Loucy (cell line): ENCODE results near the gene ZRANB1.
A peak's percentile ranks its signal among the peaks of the same experiment; 100 is the strongest.

Source experiments
- H2AFZ ChIP-seq: fragments of 200-600 bp; sonication (generic); 2 replicates; pipeline ENCODE4 v1.6.0; 2016; ENCODE audit warnings: antibody characterized with exemption, mild to moderate bottlenecking, low read length, moderate library complexity
- H3F3A ChIP-seq: fragments of 200-600 bp; 2 replicates; pipeline ENCODE4 v1.6.0; 2016; ENCODE audit warnings: antibody characterized with exemption, low read depth, mild to moderate bottlenecking
- H3K27me3 ChIP-seq: fragments of 200-600 bp; sonication (generic); 2 replicates; pipeline ENCODE4 v1.6.1; 2014; ENCODE audit warnings: low read length, mild to moderate bottlenecking; ENCODE audit not compliant: insufficient read depth, poor library complexity, severe bottlenecking
- H3K36me3 ChIP-seq: fragments of 200-600 bp; sonication (generic); 2 replicates; pipeline ENCODE4 v1.6.1; 2016; ENCODE audit warnings: low read length; ENCODE audit not compliant: insufficient read depth
- H3K4me1 ChIP-seq: fragments of 200-600 bp; sonication (generic); 2 replicates; pipeline ENCODE4 v1.5.1; 2014; ENCODE audit warnings: low read length, mild to moderate bottlenecking; ENCODE audit not compliant: insufficient read depth, poor library complexity, severe bottlenecking
- H3K4me2 ChIP-seq: fragments of 200-600 bp; sonication (generic); 2 replicates; pipeline ENCODE4 v1.6.0; 2014; ENCODE audit warnings: antibody characterized with exemption, low read length, low read depth, mild to moderate bottlenecking; ENCODE audit not compliant: poor library complexity, severe bottlenecking
- H3K4me3 ChIP-seq: fragments of 200-600 bp; sonication (generic); 2 replicates; pipeline ENCODE4 v1.5.1; 2014; ENCODE audit warnings: low read length, mild to moderate bottlenecking, mixed read lengths; ENCODE audit not compliant: poor library complexity, severe bottlenecking
- H3K79me2 ChIP-seq: fragments of 200-600 bp; sonication (generic); 2 replicates; pipeline ENCODE4 v1.6.1; 2014; ENCODE audit warnings: low read length; ENCODE audit not compliant: insufficient read depth
- H3K9ac ChIP-seq: fragments of 200-600 bp; sonication (generic); 2 replicates; pipeline ENCODE4 v1.6.0; 2014; ENCODE audit warnings: mild to moderate bottlenecking, low read depth, low read length, moderate library complexity; ENCODE audit not compliant: poor library complexity, severe bottlenecking
- H3K9me2 ChIP-seq: fragments of 200-600 bp; sonication (generic); replicated peaks from 2 replicates; pipeline ENCODE4 v1.6.1; 2016; ENCODE audit warnings: low read depth, low read length, mixed read lengths
- H3K9me3 ChIP-seq: fragments of 200-600 bp; sonication (generic); 2 replicates; pipeline ENCODE4 v1.6.1; 2014; ENCODE audit warnings: mild to moderate bottlenecking, antibody characterized with exemption, low read length, low read depth; ENCODE audit not compliant: insufficient read depth
- H4K20me1 ChIP-seq: fragments of 200-600 bp; sonication (generic); 2 replicates; pipeline ENCODE4 v1.6.0; 2014; ENCODE audit warnings: antibody characterized with exemption, low read length, mild to moderate bottlenecking; ENCODE audit not compliant: insufficient read depth, poor library complexity, severe bottlenecking
- CTCF ChIP-seq: fragments of 200-600 bp; sonication (generic); conservative IDR thresholded peaks from 2 replicates; pipeline ENCODE4 v1.5.1; 2014; ENCODE audit warnings: mild to moderate bottlenecking, antibody characterized with exemption, low read length
- EZH2phosphoT487 ChIP-seq: fragments of 200-600 bp; IDR thresholded peaks from 2 replicates; pipeline ENCODE4 v1.6.1; 2018; ENCODE audit warnings: antibody characterized with exemption, mild to moderate bottlenecking, moderate library complexity, borderline replicate concordance

ZRANB1 gene

GRCh38 chr10:124997771-124998623, 56.1 kb downstream of the ZRANB1 start:
- Histone ChIP-seq H2AFZ (no peak overlapping the region), H3F3A (no peaks in the 10 kb centered on the region), H3K79me2 (no peaks in the 10 kb centered on the region), H3K9me3 (no peaks in the 10 kb centered on the region), H3K27me3 (no peaks in the 10 kb centered on the region), H3K4me3 (no peak overlapping the region), H3K4me2 (no peak overlapping the region), H3K36me3 (no peaks in the 10 kb centered on the region), H3K9me2 (no peaks in the 10 kb centered on the region), H4K20me1 (no peaks in the 10 kb centered on the region), H3K9ac (no peak overlapping the region), H3K4me1 (peaks cover 3% of the 10 kb centered on the region)
- TF ChIP-seq CTCF, result no peak
- no peak for TF ChIP-seq EZH2phosphoT487

GRCh38 chr10:124998624-124999291, 56.8 kb downstream of the ZRANB1 start:
- H3K9ac ChIP-seq, result no peak overlapping the region
- H3K9me2 ChIP-seq, result no peaks in the 10 kb centered on the region
- no peaks in the 10 kb centered on the region for H3F3A ChIP-seq
- peaks cover 3% of the 10 kb centered on the region for H3K4me1 ChIP-seq
- H3K9me3 ChIP-seq, result no peaks in the 10 kb centered on the region
- H3K36me3 ChIP-seq, result no peaks in the 10 kb centered on the region
- no peaks in the 10 kb centered on the region for H3K79me2 ChIP-seq
- no peaks in the 10 kb centered on the region for H3K27me3 ChIP-seq
- H3K4me2 ChIP-seq, result no peak overlapping the region
- no peak overlapping the region for H3K4me3 ChIP-seq
- no peak overlapping the region for H2AFZ ChIP-seq
- no peak for TF ChIP-seq EZH2phosphoT487
- no peak for TF ChIP-seq CTCF
- H4K20me1 ChIP-seq, result no peaks in the 10 kb centered on the region

GRCh38 chr10:124999433-125000365, 57.8 kb downstream of the ZRANB1 start:
- no peaks in the 10 kb centered on the region for H4K20me1 ChIP-seq
- no peaks in the 10 kb centered on the region for H3K9me3 ChIP-seq
- no peaks in the 10 kb centered on the region for H3K36me3 ChIP-seq
- TF ChIP-seq EZH2phosphoT487 (no peak), CTCF (no peak)
- H3K4me3 ChIP-seq, result no peak overlapping the region
- no peaks in the 10 kb centered on the region for H3K79me2 ChIP-seq
- no peaks in the 10 kb centered on the region for H3F3A ChIP-seq
- no peak overlapping the region; the same call in 1 of the 2 replicates for H2AFZ ChIP-seq
- H3K4me1 ChIP-seq, result peaks cover 3% of the 10 kb centered on the region
- H3K4me2 ChIP-seq, result peak overlapping the region; percentile 10
- H3K27me3 ChIP-seq, result no peaks in the 10 kb centered on the region
- no peak overlapping the region for H3K9ac ChIP-seq
- H3K9me2 ChIP-seq, result no peaks in the 10 kb centered on the region
